Vagina (tissue), 2 donors: ENCODE data around the gene MED12L. TPM values are rescaled to one million over a fixed set of nuclear protein-coding genes. Genes with fewer than 3 reads are reported as not detected.
A peak's percentile ranks its signal among the peaks of the same experiment; 100 is the strongest.

Source experiments
- DNase-seq, 2 donors: peaks; one replicate each; pipeline ENCODE4 v3.0.0-alpha.2; 2017; ENCODE audit errors: extremely low spot score in 2 of 2
- H3K27ac ChIP-seq: fragments of 200-600 bp; sonication (generic); one replicate; pipeline ENCODE4 v1.5.1; 2019
- H3K27me3 ChIP-seq: fragments of 200-600 bp; sonication (generic); one replicate; pipeline ENCODE4 v1.5.1; 2019
- H3K36me3 ChIP-seq, 2 donors: fragments of 200-600 bp; sonication (generic); one replicate each; pipeline ENCODE4 v1.5.1; 2017 to 2019
- H3K4me1 ChIP-seq: fragments of 200-600 bp; sonication (generic); one replicate; pipeline ENCODE4 v1.5.1; 2019
- H3K4me3 ChIP-seq, 2 donors: fragments of 200-600 bp; sonication (generic); 1 replicate in 1 of 2; 2 replicates in 1 of 2; pipeline ENCODE4 v1.5.1; 2016 to 2019
- H3K9me3 ChIP-seq: fragments of 200-600 bp; sonication (generic); one replicate; pipeline ENCODE4 v1.5.1; 2019
- POLR2A ChIP-seq, 2 donors: fragments of 450-650 bp; IDR thresholded peaks; one replicate each; pipeline ENCODE4 v1.6.1; 2017; ENCODE audit warnings: antibody characterized with exemption in 2 of 2, mild to moderate bottlenecking in 2 of 2, moderate library complexity in 2 of 2
- POLR2AphosphoS5 ChIP-seq, 2 donors: sonication (generic); formaldehyde crosslinking; IDR thresholded peaks; one replicate each; pipeline ENCODE4 v1.9.0; 2017; ENCODE audit warnings: antibody characterized with exemption in 2 of 2, mild to moderate bottlenecking in 2 of 2, low read depth in 1 of 2; ENCODE audit not compliant: insufficient read depth in 1 of 2
- intact Hi-C: fragments of 100-400 bp; cut with DNase I; formaldehyde crosslinking; loops from one replicate; pipeline ENCODE4 v1.15.1; 2023
- total RNA-seq: library from RNA; depleted of rRNA; stranded (reverse); fragments of >200 nt; gene quantifications from one replicate; pipeline ENCODE4 v1.2.3, GENCODE V29; 2016
- TF ChIP-seq, protein P1 (sequence below), 3 experiments: fragments of 450-650 bp in 2 of 3; fragments of 200-600 bp in 1 of 3; sonication (generic) in 1 of 3; IDR thresholded peaks; one replicate each; pipeline ENCODE4 v1.5.1; 2017 to 2019; ENCODE audit warnings: antibody characterized with exemption in 3 of 3, mild to moderate bottlenecking in 2 of 3, moderate library complexity in 2 of 3

Gene MED12L
- total RNA-seq, 1 donor from 2014 or later = 1.7 TPM

DNA sequence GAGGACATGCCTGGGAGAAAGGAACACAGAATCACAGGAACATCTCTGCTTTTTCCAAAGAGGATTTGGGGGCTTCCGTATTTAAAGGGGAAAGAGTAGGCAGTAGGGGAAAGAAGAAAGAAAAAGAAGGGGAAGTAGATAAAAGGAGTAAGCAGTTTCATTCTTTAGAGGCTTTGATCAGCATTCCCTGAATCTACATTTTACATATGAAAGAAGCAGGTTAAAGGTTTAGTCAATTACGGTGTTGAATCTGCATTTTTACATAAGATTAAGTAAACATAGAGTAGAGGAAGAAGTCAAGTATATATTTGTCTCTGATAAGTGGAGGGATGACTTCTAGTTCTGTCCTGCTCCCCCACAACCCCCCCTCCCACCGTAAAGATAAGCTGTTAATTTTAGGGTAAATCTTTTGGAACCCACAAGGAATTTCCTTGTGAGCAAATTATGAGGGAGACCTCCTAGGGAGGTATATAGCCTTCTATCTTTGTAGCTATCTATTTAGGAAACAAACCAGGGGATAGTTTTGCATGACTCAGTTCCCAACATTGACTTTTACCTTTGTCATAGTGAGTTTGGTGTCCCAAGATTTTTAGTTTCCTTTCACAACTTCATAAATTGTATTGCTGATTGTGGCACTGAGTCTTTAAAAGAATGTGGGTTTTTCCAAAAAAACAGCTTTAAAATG lies 307.8 kb downstream of the MED12L start:
- Histone ChIP-seq H3K4me3 (no peak overlapping the region), H3K9me3 (no peaks in the 10 kb centered on the region), H3K27me3 (no peaks in the 10 kb centered on the region), H3K36me3 (no peaks in the 10 kb centered on the region), H3K4me1 (no peaks in the 10 kb centered on the region), H3K27ac (no peak overlapping the region)
- DNase-seq = no peak
- intact Hi-C loops = no loop called here
- TF ChIP-seq POLR2AphosphoS5 (IDR thresholded peaks at IDR 0.05; ENCODE audit: insufficient read depth in 1 of 2, low read depth in 1 of 2) (no peak), POLR2A (IDR thresholded peaks at IDR 0.05) (no peak)
- TF ChIP-seq, protein P1, sequence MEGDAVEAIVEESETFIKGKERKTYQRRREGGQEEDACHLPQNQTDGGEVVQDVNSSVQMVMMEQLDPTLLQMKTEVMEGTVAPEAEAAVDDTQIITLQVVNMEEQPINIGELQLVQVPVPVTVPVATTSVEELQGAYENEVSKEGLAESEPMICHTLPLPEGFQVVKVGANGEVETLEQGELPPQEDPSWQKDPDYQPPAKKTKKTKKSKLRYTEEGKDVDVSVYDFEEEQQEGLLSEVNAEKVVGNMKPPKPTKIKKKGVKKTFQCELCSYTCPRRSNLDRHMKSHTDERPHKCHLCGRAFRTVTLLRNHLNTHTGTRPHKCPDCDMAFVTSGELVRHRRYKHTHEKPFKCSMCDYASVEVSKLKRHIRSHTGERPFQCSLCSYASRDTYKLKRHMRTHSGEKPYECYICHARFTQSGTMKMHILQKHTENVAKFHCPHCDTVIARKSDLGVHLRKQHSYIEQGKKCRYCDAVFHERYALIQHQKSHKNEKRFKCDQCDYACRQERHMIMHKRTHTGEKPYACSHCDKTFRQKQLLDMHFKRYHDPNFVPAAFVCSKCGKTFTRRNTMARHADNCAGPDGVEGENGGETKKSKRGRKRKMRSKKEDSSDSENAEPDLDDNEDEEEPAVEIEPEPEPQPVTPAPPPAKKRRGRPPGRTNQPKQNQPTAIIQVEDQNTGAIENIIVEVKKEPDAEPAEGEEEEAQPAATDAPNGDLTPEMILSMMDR (IDR thresholded peaks at IDR 0.05) = no peak

DNA sequence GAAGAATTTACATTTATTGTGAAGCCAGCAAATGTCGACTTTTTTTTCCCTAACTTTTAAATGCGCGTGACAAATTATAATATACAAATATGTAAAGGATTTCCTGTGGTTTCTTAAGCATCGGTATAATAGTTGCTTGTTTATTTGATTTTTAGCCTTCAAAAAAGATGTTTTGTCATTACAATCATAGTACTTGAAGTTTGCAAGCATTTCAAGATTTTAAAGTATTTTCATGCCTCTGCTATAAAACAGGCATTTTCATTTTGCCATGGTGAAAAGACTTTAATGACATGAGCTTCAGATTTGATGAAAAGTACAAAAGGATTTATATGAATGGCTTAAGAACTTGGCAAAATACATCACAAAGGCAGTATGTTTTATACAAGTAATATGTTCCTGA lies 308.5 kb downstream of the MED12L start:
- Histone ChIP-seq H3K36me3 (no peaks in the 10 kb centered on the region), H3K9me3 (no peaks in the 10 kb centered on the region), H3K4me1 (no peaks in the 10 kb centered on the region), H3K27ac (no peak overlapping the region), H3K27me3 (no peaks in the 10 kb centered on the region), H3K4me3 (no peak overlapping the region)
- no peak for TF ChIP-seq POLR2A (IDR thresholded peaks at IDR 0.05)
- TF ChIP-seq, protein P1 (IDR thresholded peaks at IDR 0.05) = no peak
- no peak for TF ChIP-seq POLR2AphosphoS5 (IDR thresholded peaks at IDR 0.05; ENCODE audit: insufficient read depth in 1 of 2, low read depth in 1 of 2)
- intact Hi-C loops = no loop called here
- no peak for DNase-seq

DNA sequence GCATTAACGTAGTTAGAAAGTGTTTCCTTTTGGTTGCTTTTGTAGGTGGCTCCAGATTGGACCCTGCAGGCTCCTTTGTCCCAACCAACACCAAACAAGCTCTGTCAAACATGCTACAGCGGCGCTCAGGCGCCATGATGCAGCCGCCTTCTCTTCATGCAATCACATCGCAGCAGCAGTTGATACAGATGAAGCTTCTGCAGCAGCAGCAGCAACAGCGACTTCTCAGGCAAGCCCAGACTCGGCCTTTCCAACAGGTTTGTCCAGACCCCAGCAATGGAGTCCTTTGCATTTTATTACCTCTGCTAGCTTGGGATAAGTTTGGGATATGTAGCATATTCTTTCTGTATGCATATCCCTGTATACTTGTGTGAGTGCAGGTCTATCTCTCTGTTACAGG lies 309.1 kb downstream of the MED12L start:
- intact Hi-C loops = no loop called here
- Histone ChIP-seq H3K36me3 (no peaks in the 10 kb centered on the region), H3K27me3 (no peaks in the 10 kb centered on the region), H3K4me1 (no peaks in the 10 kb centered on the region), H3K27ac (no peak overlapping the region), H3K9me3 (no peaks in the 10 kb centered on the region), H3K4me3 (no peak overlapping the region)
- DNase-seq = no peak
- TF ChIP-seq POLR2A (IDR thresholded peaks at IDR 0.05) (no peak), POLR2AphosphoS5 (IDR thresholded peaks at IDR 0.05; ENCODE audit: insufficient read depth in 1 of 2, low read depth in 1 of 2) (no peak)
- TF ChIP-seq, protein P1 (IDR thresholded peaks at IDR 0.05) = no peak

- no peaks in the 10 kb centered on the region for H3K27me3 ChIP-seq
- TF ChIP-seq POLR2A (IDR thresholded peaks at IDR 0.05) (no peak), POLR2AphosphoS5 (IDR thresholded peaks at IDR 0.05; ENCODE audit: insufficient read depth in 1 of 2, low read depth in 1 of 2) (peak in 1 of 2 donors; percentile 26)
- TF ChIP-seq, protein P1 (IDR thresholded peaks at IDR 0.05) = no peak
- intact Hi-C loops = no loop called here
- no peaks in the 10 kb centered on the region for H3K4me1 ChIP-seq
- H3K27ac ChIP-seq = no peak overlapping the region
- no peaks in the 10 kb centered on the region for H3K36me3 ChIP-seq
- no peak overlapping the region for H3K4me3 ChIP-seq
- DNase-seq = no peak
- no peaks in the 10 kb centered on the region for H3K9me3 ChIP-seq
These were observed 310.3 kb downstream of the MED12L start for GRCh38 chr3:151395806-151396205.

DNA sequence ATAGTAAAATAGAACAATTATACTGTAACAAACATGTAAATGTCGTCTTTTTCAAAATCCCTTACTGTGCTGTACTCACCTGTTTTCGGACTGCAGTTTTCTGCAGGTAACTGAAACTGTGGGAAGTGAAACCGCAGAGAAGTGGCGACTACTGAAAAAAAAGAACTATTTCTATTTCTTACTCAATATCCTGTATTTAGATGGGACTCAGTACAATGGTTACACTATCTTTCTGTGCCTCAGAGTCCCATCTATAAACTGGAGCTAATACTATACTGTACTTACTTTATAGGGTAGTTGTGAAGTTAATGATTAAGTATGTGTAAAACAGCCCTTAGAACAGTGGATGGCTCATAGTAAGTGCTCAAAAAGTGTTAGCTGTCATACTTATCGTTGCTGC lies 313.4 kb downstream of the MED12L start:
- no peak for TF ChIP-seq POLR2AphosphoS5 (IDR thresholded peaks at IDR 0.05; ENCODE audit: insufficient read depth in 1 of 2, low read depth in 1 of 2)
- no peak for TF ChIP-seq POLR2A (IDR thresholded peaks at IDR 0.05)
- TF ChIP-seq, protein P1 (IDR thresholded peaks at IDR 0.05) = no peak
- Histone ChIP-seq H3K4me1 (no peaks in the 10 kb centered on the region), H3K36me3 (no peaks in the 10 kb centered on the region), H3K9me3 (no peaks in the 10 kb centered on the region), H3K27ac (no peak overlapping the region), H3K4me3 (no peak overlapping the region), H3K27me3 (no peaks in the 10 kb centered on the region)
- no peak for DNase-seq
- intact Hi-C loops = no loop called here
